Thoracic aorta (tissue), 2 donors: ENCODE measurements around the gene MED25. TPM values are rescaled to one million over a fixed set of nuclear protein-coding genes. Genes with fewer than 3 reads are reported as not detected.

ENCODE experiments used
- ATAC-seq: fragments of 150-250 bp; one replicate; pipeline ENCODE4 v1.8.0; 2017; ENCODE audit warnings: low read depth; ENCODE audit not compliant: insufficient number of reproducible peaks, low FRiP score
- DNase-seq: peaks from one replicate; pipeline ENCODE4 v3.0.0-alpha.2; 2020; ENCODE audit warnings: low spot score
- H3K27ac ChIP-seq, 2 donors: fragments of 200-600 bp; sonication (generic); 1 replicate in 1 of 2; 2 replicates in 1 of 2; pipeline ENCODE4 v1.5.1; 2016; ENCODE audit warnings: mild to moderate bottlenecking in 2 of 2, moderate library complexity in 2 of 2
- H3K27me3 ChIP-seq: fragments of 200-600 bp; sonication (generic); replicated peaks from 2 replicates; pipeline ENCODE4 v1.6.0; 2016; ENCODE audit warnings: mild to moderate bottlenecking; ENCODE audit not compliant: insufficient read depth
- H3K36me3 ChIP-seq: fragments of 200-600 bp; sonication (generic); one replicate; pipeline ENCODE4 v1.5.1; 2016
- H3K4me1 ChIP-seq, 2 donors: fragments of 200-600 bp; sonication (generic); 1 replicate in 1 of 2; 2 replicates in 1 of 2; pipeline versions ENCODE4 v1.5.1 to v1.6.0; 2016; ENCODE audit warnings: low read depth in 2 of 2, mild to moderate bottlenecking in 1 of 2; ENCODE audit not compliant: control insufficient read depth in 1 of 2
- H3K4me3 ChIP-seq: fragments of 200-600 bp; sonication (generic); 2 replicates; pipeline ENCODE4 v1.5.1; 2016; ENCODE audit warnings: mild to moderate bottlenecking
- H3K9me3 ChIP-seq: fragments of 200-600 bp; sonication (generic); 2 replicates; pipeline ENCODE4 v1.5.1; 2016
- CTCF ChIP-seq: fragments of 200-600 bp; sonication (generic); IDR thresholded peaks from one replicate; pipeline ENCODE4 v1.5.1; 2019; ENCODE audit warnings: antibody characterized with exemption
- total RNA-seq, 2 donors: library from RNA; depleted of rRNA; stranded (reverse); fragments of >200 nt; gene quantifications; one replicate each; pipeline versions ENCODE4 v1.1.0 to v1.2.3, GENCODE V29; 2016

MED25 gene
- total RNA-seq, 2 donors from 2014 or later, result 29.8 to 37.0 TPM

- Histone ChIP-seq H3K9me3 (no peaks in the 10 kb centered on the region), H3K27me3 (no peaks in the 10 kb centered on the region), H3K4me1 (no peaks in the 10 kb centered on the region), H3K4me3 (no peak overlapping the region), H3K36me3 (peaks cover 61% of the 10 kb centered on the region), H3K27ac (no peak overlapping the region)
- TF ChIP-seq CTCF, result no peak
- DNase-seq (no peak), ATAC-seq (no peak)
These were observed 12.7 kb downstream of the MED25 start for GRCh38 chr19:49830766-49831165.

- Histone ChIP-seq H3K36me3 (peaks cover 68% of the 10 kb centered on the region), H3K27ac (no peak overlapping the region)
- no peak for ATAC-seq
These were observed 13.5 kb downstream of the MED25 start for GRCh38 chr19:49831592-49831991.

GRCh38 chr19:49832556-49832955 lies 14.5 kb downstream of the MED25 start:
- Histone ChIP-seq H3K27me3 (no peaks in the 10 kb centered on the region), H3K27ac (no peak overlapping the region), H3K9me3 (no peaks in the 10 kb centered on the region), H3K4me3 (no peak overlapping the region), H3K4me1 (no peaks in the 10 kb centered on the region), H3K36me3 (peaks cover 71% of the 10 kb centered on the region)
- no peak for TF ChIP-seq CTCF
- DNase-seq (no peak), ATAC-seq (no peak)

More at GRCh38 chr19:49831592-49831991, 13.5 kb downstream of the MED25 start:
- H3K4me1 ChIP-seq, result no peaks in the 10 kb centered on the region
- no peak for TF ChIP-seq CTCF
- H3K27me3 ChIP-seq, result no peaks in the 10 kb centered on the region
- H3K4me3 ChIP-seq, result no peak overlapping the region
- H3K9me3 ChIP-seq, result no peaks in the 10 kb centered on the region
- DNase-seq, result no peak

- Histone ChIP-seq H3K27ac (no peak overlapping the region), H3K4me1 (no peaks in the 10 kb centered on the region), H3K36me3 (peaks cover 74% of the 10 kb centered on the region), H3K27me3 (no peaks in the 10 kb centered on the region), H3K9me3 (no peaks in the 10 kb centered on the region), H3K4me3 (no peak overlapping the region)
- ATAC-seq, result no peak
- DNase-seq, result no peak
- no peak for TF ChIP-seq CTCF
These were observed 15.5 kb downstream of the MED25 start for GRCh38 chr19:49833599-49833998.

- no peak overlapping the region for H3K27ac ChIP-seq
- H3K9me3 ChIP-seq, result no peaks in the 10 kb centered on the region
- no peak for DNase-seq
- no peaks in the 10 kb centered on the region for H3K4me1 ChIP-seq
- H3K36me3 ChIP-seq, result peaks cover 71% of the 10 kb centered on the region
- no peak for TF ChIP-seq CTCF
- H3K27me3 ChIP-seq, result no peaks in the 10 kb centered on the region
- no peak overlapping the region for H3K4me3 ChIP-seq
- no peak for ATAC-seq
These were observed 17.5 kb downstream of the MED25 start for GRCh38 chr19:49835562-49835961.
